GM19099 (cell line): ENCODE measurements around the gene MS4A3.

ENCODE experiments used
- POLR2A ChIP-seq: IDR thresholded peaks from 3 replicates; pipeline ENCODE4 v1.6.1; 2011; ENCODE audit warnings: low read depth; ENCODE audit not compliant: insufficient read length; ENCODE audit errors: extremely low read depth

Gene MS4A3

DNA sequence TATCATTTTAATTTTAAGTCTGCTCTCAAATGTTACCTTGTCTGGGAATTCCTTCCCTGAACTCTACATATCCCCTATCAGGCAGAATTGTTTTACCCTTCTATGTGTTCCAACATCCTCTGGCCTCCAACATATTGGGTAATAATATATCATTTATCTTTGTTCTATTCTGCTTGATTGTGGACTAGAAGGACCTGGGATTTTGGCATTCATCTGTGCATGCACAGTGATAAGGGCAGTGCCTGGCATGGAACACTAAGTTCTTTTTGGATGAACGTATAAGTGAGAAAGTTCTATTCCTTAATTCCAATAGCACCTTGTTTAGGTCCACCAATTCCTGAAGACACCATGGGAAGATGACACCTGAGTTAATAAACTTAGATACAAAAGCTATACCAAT, 30.8 kb downstream of the MS4A3 start:
- TF ChIP-seq POLR2A, result no peak

- TF ChIP-seq POLR2A, result no peak
Observed at GRCh38 chr11:60088364-60088763, 31.9 kb downstream of the MS4A3 start, which contains the start of gene MS4A2. Gene MS4A2, plus strand, starts transcription at chr11:60088664. Its CDS starts 102 bp downstream, at chr11:60088766.

DNA sequence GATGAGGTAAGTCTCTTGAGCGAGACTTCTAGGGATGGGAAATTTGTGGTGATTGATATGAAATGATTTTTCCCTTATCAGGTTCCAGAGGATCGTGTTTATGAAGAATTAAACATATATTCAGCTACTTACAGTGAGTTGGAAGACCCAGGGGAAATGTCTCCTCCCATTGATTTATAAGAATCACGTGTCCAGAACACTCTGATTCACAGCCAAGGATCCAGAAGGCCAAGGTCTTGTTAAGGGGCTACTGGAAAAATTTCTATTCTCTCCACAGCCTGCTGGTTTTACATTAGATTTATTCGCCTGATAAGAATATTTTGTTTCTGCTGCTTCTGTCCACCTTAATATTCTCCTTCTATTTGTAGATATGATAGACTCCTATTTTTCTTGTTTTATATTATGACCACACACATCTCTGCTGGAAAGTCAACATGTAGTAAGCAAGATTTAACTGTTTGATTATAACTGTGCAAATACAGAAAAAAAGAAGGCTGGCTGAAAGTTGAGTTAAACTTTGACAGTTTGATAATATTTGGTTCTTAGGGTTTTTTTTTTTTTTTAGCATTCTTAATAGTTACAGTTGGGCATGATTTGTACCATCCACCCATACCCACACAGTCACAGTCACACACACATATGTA, 39.1 kb downstream of the MS4A3 start:
- no peak for TF ChIP-seq POLR2A

DNA sequence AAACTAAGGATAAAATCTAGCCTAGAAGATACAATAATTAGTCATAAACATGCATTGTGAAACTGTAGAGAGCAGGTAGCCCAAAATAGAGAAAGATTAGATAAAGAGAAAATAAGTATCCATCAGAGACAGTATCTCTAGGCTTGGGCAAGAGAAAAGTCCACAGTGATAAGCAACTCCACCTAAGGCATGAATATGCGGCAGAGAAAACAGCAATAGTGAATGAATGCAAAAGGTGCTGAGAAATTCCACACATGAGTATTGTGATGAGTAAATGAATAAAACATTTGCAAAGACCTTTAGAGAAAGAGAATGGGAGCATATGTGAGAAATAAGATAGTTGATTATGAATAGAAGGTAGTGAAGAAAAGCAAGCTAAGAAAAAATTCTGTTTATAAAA, 40.7 kb downstream of the MS4A3 start:
- TF ChIP-seq POLR2A, result no peak

DNA sequence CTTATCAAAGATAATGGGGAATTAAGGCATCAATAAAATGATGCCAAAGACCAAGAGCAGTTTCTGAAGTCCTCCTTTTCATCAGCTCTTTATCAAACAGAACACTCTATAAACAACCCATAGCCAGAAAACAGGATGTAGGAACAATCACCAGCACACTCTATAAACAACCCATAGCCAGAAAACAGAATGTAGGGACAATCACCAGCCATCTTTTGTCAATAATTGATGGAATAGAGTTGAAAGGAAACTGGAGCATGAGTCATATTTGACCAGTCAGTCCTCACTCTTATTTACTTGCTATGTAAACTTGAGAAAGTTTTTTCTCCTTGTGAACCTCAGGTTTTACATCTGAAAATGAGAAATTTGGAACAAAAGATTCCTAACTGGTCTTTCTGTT, 42.0 kb downstream of the MS4A3 start:
- no peak for TF ChIP-seq POLR2A

DNA sequence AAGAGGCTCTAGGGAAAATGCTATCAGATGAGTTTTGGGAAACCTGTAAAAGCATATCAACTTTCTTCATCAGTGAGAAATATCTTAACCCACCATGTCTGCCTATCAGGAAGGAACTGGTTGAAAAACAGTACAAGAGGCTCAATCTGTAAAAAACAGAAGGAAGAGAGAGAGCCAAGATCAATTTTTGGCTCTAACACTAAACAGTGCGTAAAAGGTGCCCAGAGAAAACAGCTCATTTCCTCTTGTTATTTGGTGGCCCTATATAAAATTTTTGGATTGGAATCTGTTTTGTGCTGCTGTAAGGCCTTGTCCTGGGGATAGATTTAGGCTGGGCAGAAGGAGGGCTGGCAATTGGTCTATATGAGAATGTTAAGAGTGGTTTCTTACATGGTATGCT, 44.1 kb downstream of the MS4A3 start:
- no peak for TF ChIP-seq POLR2A

GRCh38 chr11:60111793-60112192, 55.3 kb downstream of the MS4A3 start:
- no peak for TF ChIP-seq POLR2A

DNA sequence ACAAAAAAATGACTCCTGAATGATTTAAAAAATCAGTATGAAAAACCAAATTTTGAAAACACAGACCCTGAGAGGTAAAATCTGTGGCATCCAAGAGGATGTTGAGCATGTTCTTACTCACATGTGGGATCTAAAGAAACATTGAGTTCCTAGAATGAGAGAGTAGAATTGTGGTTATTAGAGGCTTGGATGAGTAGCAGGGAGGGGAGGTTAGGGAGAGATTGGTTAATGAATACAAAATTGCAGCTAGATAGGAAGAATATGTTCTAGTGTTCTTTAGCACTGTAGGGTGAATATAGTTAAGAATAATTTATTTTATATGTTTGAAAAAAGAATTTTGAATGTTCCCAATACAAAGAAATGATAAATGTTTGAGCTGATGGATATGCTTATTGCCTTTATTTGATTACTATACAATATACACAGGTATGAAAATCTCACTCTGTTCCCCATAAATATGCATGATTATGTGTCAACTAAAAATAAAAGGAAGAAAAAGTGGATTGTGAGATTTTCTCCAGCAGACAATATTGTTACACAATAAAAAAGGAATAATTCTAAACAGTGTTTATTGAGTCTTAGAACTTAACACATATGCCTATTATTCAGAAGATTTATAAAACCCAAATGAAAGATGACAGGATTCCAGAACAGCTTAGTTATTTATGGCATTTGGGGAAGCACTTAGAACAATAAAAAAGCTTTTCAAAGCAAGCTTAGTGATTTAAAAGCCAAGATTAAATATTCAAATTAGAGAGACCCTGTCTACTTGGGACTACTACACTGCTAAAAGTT, 60.7 kb downstream of the MS4A3 start:
- TF ChIP-seq POLR2A, result no peak

- TF ChIP-seq POLR2A, result no peak
Observed at GRCh38 chr11:60118338-60118737, 61.9 kb downstream of the MS4A3 start.

DNA sequence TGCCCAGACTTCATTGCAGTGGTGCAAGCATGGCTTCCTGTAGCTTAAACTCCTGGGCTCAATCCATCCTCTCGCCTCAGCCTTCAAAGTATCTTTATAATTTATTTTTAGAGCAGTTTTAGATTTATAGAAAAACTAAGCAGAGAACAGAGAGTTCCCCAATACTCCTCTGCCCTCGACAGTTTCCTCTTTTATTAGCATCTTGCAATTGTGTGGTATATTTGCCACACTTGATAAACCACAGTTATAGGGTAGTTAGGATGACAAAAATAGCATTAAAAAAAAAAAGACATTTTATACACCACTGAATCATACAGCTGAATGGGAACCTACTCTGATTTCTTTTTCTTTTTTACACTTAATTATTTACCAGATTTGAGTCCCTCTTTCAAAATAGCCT, 63.2 kb downstream of the MS4A3 start:
- TF ChIP-seq POLR2A, result no peak
